Measurements from ENCODE around the gene ZNF512.
A peak's percentile ranks its signal among the peaks of the same experiment; 100 is the strongest.

The ZNF512 gene

GRCh38 chr2:27638709-27639108 lies 55.9 kb downstream of the ZNF512 start:
- peak; percentile 39 for DNase-seq

DNA sequence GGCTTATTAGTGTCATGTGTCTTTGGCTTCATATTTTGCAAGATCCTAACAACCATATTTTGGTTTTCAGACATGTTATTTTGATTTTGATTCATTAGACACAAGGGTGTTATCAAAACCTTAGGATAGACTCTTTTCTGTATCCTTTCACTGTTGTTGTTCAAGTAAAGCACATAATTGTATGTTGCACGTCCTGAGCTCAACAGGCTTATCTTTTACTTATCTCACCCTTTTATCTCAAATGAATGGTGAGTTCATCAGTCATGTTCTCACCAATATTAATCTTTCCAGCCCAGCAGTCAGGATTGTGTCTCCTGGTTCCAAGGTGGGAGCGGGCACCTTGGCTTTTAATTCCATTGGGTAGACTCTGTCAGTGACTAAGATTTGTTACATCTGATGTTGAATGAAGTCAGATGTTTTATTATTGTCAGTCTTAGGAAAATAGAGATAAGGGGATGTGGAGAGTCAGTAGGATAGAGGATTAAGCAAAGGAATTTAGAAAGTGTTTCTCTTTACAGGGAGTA lies 57.9 kb downstream of the ZNF512 start:
- no peak for DNase-seq

GRCh38 chr2:27645197-27645596 lies 62.4 kb downstream of the ZNF512 start:
- DNase-seq, result no peak

- no peak for DNase-seq
These were observed 64.4 kb downstream of the ZNF512 start for GRCh38 chr2:27647289-27647688.

DNA sequence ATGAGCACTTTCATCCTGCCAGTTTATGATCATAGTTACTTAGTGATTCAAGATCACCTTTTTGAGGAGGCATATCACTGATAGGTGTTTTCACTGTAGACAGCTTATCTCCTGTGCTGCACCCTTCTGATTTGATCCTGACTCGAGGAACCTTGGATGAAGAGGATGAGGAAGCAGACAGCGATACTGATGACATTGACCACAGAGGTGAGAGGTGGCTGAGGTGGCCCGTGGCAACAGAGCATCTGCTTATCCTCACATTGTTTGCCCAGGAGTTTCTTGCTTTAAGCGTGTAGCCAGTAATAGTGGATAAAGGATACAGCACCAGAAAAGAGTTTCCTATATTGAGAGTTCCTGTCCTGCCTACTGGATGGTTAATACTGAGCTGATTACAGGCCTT lies 64.9 kb downstream of the ZNF512 start:
- no peak for DNase-seq

DNA sequence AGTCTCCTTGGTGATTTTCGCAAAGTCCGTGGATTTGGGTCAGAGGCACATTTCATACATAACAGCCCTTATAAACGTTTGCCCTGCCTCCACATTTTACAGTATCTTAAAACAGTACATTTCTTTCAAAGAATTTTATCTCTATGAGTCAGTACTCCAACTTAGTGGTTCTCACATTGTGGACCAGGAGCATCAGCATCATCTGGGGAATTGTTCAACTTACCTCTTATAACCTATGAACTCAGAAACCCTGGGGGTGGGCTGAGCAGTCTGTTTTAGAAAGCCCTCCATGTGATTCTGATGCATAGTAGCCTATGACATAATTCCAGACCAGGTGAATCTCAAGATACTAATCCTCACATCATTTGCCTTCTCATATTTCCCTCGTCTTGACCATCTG lies 68.2 kb downstream of the ZNF512 start:
- no peak for DNase-seq

DNA sequence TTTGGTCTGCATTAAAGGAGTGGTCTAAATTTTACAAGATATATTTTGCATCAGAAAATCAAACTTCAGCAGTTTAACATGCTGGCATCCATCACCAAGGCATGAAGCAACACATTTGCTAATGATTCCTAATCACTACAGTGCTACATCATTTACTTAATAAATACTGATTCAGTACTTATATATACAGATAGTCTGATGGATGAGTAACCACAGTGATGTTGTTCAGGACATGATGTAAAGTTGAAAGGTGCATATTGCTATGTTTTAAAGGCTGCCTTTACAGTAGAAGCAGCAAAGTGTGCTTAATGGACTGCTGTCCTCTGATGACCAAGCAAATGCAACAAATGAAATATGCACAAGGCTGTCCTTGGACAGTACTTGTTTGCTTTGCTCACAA lies 69.5 kb downstream of the ZNF512 start:
- no peak for DNase-seq

GRCh38 chr2:27652790-27653189 lies 69.9 kb downstream of the ZNF512 start:
- DNase-seq, result no peak

DNA sequence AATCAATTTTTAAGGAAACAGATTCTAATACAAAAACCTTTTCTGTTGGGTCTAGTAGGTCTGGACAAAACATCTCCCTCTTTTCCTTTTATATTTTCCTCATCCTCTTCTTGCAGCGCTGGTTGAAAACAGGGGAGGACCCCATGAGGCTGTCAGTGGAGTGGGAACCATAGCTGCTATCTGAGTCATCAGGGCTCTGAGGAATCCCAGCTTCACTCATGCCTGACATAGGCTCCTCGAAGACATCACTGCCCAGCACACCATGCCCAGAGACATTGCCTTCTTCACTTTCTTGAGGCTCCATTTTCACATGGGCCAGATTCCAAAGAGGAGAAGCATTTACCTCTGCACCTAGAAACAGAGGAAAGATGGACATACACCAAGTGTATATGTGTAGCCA lies 70.6 kb downstream of the ZNF512 start:
- DNase-seq, result no peak

DNA sequence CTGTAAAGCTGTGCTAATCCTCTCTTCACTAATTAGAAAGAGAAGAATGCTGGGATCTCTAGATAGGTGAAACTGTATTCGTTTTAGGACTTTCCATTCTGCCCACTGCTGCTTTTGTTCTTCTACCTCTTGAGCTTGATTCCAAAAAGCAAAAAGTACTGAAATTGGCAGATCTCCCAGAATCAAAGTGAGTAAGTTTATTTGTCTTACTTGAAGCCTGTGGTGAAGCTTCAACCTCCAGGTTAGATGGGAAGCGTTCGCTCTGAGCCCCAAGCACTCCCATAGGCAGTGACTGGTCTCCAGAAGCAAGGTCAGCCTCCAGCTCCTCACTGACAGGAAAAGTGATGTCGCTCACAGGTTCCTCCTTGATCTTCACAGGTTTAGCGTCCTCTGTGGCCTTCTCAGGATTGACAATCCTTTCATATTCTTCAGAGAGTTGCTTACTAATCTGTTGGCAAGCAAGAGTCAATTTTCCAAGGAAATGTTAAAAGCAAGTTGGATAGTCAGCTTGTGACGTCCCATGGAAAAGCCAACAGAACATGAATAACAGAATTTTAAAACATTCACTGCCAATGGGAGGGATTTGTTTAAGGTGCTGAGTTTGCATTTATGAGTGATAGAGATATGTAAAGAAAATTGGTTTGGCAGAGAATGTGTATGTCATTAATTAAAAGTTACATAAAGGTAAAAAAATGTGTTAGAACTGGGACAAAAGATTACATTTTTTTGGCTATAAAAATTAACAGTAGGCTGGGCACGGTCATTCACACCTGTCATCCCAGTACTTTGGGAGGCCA lies 72.5 kb downstream of the ZNF512 start:
- DNase-seq, result no peak

DNA sequence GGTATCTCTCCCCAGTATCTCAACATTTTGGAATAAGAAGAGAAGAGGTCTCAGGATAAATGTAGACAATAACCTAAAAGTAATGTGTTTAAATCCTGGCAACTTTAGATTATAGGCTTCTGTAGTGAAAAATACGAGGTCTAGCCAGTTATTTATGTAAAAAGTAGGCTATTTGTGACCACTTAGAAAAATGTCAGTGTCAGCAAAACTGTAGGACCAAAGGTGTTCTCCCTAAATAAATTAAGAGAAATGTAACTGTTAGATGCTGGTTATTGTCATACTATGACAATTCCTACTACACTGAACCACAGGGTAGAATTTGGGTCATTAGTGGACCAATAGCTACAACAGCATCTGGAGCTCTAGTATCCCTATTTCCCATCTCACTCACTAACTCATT lies 78.5 kb downstream of the ZNF512 start:
- no peak for DNase-seq

DNA sequence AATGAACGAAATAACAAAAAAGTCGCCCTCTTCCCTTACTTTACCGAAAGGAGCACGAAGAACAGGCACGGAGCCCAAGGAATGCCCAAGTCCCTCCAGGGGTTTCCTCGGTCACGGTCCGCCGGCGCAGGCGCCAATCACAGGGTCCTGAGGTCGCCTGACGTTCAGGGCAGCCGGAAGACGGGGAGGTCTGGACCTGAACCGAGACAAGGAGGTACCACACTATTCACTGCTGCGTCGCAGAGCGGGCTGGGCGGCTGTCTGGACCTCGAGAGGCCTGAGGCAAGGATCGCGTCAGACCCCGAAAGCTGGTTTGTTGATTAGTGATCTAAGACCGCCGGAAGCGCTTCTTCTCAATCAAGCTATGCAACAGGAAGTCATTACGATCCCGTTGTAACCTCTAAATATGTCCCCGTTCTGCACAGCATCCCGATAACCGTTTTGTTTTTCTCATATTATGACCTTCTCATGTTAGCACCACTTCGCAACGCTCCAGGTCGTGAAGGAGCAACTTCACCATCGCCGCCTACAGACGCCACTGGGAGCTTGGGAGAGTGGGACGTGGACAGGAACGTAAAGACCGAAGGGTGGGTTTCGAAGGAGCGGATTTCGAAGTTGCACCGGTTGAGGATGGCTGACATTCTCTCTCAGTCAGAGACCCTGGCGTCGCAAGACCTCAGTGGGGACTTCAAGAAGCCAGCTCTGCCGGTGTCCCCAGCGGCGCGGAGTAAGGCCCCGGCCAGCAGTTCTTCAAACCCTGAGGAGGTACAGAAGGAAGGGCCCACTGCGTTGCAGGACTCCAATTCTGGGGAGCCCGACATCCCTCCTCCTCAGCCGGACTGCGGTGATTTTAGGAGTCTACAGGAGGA lies 80.7 kb downstream of the ZNF512 start, which contains the start of the genes SLC4A1AP and SUPT7L:
Gene SLC4A1AP, plus strand, starts transcription at position 605 of the 869 bp plus-strand sequence. Its CDS starts 26 bp downstream, at position 631.
Gene SUPT7L, minus strand, starts transcription at position 330 of the 869 bp plus-strand sequence. CDS start 1,422 bp downstream, outside the sequence.
- peak; percentile 78 for DNase-seq

DNA sequence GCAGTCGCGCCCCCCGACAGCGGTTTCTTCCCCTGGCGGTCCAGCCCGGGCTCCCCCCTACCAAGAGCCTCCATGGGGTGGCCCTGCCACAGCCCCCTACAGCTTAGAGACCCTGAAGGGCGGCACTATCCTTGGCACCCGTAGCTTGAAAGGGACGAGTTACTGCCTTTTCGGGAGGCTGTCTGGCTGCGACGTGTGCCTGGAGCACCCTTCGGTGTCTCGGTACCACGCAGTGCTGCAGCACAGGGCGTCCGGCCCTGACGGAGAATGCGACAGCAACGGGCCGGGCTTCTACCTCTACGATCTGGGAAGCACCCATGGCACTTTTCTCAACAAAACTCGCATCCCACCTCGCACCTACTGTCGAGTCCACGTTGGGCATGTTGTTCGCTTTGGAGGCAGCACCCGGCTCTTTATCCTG lies 81.3 kb downstream of the ZNF512 start:
- no peak for DNase-seq

DNA sequence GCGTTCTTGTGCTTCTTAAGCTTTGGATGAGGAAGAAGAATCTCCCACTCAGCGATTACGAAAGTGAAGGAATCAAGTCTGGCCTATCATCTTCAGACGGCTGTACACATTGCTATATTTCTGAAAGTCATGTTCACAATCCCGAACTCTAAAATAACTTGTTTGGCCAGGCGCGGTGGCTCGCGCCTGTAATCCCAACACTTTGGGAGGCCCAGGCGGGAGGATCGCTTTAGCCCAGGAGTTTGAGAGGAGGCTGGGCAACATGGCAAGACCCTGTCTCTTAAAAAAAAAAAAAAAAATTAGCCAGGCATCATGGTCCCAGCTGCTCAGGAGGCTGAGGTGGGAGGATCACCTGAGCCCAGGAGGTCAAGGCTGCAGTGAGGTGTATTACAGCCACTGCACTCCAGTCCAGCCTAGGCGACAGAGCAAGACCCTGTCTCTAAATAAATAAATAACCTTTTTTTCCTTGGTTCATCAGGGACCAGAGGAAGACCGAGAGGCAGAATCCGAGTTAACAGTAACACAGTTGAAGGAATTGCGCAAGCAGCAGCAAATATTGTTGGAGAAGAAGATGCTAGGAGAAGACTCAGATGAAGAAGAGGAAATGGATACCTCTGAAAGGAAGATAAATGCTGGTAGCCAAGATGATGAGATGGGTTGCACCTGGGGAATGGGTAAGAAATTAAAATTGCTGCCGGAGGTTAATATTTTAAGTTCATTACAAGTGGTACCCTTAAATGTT lies 82.0 kb downstream of the ZNF512 start:
- no peak for DNase-seq

- no peak for DNase-seq
These were observed 84.6 kb downstream of the ZNF512 start for GRCh38 chr2:27667446-27667845.

GRCh38 chr2:27671235-27671634 lies 88.4 kb downstream of the ZNF512 start:
- DNase-seq, result no peak
